ENCODE measurements around the gene LHFPL3.

Gene LHFPL3

DNA sequence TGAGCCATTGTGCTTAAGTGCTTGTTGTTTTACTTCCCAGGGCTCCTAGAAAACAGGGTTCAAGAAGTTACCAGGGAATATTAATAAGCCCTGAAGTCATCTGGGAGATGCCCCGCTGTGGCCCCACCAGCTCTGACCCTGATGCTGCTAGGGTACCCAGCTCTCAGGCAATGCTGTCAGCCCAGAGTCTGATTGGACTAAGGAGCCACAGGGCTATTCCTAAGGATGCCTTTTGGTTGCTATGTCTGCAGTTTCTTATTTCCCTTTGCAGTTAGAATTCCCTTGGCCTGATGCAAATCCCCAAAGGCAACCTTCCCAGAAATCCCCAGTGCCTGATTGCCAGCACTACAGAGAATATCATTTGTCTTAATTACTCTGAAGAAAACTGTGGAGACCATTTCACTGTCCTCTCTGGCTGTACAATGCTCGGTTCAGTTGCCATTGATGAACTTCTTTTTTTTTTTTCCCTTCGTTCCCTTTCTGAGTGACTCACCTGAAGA, 448.9 kb downstream of the LHFPL3 start:
- no peak for DNase-seq (ENCODE audit: low read depth)

DNA sequence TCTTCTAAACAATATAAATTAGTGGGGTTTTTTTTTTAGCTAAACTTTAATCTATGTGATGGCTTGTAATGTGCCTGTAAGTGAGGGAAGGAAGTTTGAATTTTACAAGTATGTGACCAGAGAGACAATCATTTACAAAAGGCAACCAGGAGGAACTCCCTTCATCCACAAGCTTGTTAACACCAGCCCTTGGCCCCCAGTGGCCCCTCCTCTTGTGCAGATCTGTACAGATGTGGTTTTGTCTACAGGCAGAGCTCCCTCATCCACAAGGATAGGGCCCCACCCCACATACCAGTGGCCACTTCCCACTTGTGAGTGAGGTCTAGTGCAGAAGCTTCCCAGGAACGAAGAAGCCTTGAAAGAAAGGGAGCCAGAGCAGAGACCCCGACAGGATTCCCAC, 451.5 kb downstream of the LHFPL3 start:
- DNase-seq (ENCODE audit: low read depth): no peak
- no peak overlapping the region for H3K4me3 ChIP-seq (ENCODE audit: low read depth, low read length)

More for the DNA sequence above, 448.9 kb downstream of the LHFPL3 start:
- no peak overlapping the region for H3K4me3 ChIP-seq (ENCODE audit: low read depth, low read length)

DNA sequence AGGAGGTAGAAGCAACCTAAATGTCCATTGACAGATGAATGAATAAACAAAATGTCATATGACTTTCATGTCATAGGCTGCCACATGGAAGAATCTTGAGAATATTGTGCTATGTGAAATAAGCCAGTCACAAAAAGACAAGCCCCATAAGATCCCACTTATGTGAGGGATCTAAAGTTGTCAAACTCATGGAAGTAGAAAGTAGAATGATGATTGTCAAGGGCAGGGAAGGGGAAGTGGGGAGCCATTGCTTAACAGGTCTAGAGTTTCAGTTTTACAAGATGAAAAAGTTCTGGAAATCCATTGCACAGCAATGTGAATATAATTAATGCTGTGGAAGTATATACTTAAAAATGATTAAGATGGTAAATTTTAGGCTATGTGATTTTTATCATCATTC, 456.3 kb downstream of the LHFPL3 start:
- no peak overlapping the region for H3K4me3 ChIP-seq (ENCODE audit: low read depth, low read length)
- no peak for DNase-seq (ENCODE audit: low read depth)

DNA sequence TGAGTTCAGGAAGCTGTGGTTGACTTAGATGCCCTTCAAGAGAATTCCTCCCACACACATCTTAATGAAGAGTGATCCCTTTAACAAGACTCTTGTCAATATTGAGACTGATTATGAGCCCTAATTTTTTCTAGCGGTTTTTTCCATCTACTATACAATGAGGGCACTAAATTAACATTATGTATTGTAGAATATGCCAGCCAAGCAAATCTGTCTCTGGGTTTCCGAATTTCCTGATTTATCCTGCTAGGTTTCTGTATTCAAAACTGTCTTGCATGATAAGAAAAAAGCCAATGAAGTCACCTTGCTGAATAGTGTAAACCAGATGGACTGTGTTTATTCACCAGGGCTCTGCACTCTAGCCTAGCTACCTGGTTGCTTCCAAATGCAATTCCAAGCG, 461.4 kb downstream of the LHFPL3 start:
- DNase-seq (ENCODE audit: low read depth): no peak
- H3K4me3 ChIP-seq (ENCODE audit: low read depth, low read length): no peak overlapping the region

DNA sequence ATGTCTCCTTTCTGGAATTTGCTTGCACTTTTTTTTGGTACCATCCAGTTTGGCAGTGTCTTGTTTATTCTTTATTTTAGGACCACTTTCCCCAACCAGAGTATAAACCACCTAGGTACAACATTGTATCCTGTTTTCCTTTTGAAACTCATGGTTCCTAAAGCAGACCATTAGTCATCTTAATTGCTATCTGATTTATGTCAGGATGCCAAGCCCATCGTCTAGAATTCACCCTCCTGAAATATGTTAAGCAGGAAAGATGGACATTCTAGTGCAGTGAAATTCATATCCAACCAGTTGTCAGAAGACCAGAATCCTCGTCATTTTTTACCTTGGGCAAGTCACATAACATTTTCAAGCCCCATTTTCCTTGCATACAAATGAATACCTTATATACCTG, 462.0 kb downstream of the LHFPL3 start:
- no peak overlapping the region for H3K4me3 ChIP-seq (ENCODE audit: low read depth, low read length)
- DNase-seq (ENCODE audit: low read depth): no peak

DNA sequence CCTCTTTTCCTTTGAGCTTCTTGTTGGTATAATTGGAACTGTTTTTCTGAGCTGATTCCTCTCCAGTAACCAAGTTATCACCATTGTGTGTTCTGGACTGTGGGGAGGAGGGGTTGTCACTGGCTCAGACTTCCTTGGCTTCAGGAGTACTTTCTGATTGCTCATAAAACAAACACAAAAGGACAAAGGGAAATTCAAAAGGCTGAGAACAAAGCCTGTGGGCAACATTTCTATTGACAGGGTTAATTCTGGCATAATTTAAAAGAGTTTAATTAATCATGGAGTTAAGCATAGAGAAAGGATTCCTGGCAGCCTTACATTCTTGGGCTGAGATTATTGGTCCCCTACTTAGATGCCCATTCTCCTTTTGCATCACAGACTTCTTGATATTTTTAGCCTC, 462.7 kb downstream of the LHFPL3 start:
- no peak overlapping the region for H3K4me3 ChIP-seq (ENCODE audit: low read depth, low read length)
- DNase-seq (ENCODE audit: low read depth): peak; percentile 8

DNA sequence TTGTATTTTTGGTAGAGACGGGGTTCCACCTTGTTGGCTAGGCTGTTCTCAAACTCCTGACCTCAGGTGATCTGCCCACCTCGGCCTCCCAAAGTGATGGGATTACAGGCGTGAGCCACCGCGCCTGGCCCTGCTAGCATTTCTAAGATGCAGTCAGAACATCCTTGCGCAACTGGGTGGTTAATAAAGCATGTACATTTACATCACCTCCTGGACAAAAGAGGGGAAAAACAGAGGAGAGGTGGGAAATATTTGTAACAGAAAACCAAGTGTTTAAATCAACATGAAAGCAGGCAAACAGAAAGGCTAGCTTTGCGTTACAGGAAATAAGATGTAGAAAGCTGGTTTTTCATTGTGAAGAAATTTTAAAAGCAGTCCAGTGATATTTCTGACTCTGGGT, 464.7 kb downstream of the LHFPL3 start:
- H3K4me3 ChIP-seq (ENCODE audit: low read depth, low read length): no peak overlapping the region
- DNase-seq (ENCODE audit: low read depth): peak; percentile 3

DNA sequence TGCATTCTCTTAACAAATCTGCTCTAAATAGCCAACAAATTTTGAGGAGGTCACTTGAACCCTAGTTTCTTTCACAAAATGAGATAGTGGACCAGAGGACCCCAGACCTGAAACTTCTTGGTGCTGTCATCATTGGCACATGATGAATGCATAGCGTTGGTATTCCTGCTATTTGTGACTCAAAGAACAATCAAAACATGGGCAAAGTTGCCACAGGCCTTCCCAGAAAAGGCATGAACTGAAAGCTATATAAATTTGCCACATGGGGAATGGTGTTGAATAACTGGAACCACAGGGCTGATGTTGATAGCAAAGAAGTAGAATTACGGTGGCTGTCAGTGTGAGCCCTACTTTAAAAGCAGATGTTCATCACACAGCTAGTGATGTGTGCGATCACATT, 465.8 kb downstream of the LHFPL3 start:
- no peak for DNase-seq (ENCODE audit: low read depth)
- H3K4me3 ChIP-seq (ENCODE audit: low read depth, low read length): no peak overlapping the region

DNA sequence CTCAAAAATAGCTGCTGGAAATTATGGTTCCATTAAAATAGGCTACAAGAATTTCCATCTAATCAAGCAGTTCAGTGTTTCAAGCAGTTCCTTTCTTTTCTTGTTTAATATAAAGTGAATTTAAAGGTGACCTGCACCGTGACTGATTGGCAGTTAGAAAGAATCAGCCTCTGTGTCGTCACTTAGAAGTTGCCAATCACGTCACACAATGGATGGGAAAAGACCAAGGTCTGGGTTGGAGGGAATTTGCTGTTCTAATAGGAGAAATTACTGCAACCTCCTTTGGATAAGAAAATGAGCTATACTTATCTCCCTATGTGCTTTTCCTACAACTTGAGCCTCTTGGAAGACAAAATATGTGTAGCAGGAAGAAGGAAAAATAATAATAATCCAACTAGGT, 466.2 kb downstream of the LHFPL3 start:
- no peak for DNase-seq (ENCODE audit: low read depth)
- H3K4me3 ChIP-seq (ENCODE audit: low read depth, low read length): no peak overlapping the region

DNA sequence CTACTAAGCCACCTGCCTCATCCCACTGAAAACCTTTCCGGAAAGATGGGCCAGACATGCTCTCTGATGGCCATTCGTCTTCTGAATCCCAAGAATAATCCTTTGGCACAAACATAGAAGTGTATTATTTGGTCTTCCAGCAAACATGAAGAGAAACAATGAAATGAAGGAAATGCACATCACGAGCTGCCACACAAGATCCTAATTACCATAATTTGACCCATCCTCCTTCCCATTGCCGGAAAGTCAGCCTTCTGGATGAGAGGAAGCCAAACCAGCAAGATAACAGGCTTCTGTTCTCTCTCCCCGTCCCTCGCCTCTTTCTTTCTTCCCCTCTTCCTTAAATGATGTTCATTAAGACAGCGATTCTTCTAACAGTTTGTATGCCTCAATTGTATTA, 466.7 kb downstream of the LHFPL3 start:
- no peak overlapping the region for H3K4me3 ChIP-seq (ENCODE audit: low read depth, low read length)
- no peak for DNase-seq (ENCODE audit: low read depth)

DNA sequence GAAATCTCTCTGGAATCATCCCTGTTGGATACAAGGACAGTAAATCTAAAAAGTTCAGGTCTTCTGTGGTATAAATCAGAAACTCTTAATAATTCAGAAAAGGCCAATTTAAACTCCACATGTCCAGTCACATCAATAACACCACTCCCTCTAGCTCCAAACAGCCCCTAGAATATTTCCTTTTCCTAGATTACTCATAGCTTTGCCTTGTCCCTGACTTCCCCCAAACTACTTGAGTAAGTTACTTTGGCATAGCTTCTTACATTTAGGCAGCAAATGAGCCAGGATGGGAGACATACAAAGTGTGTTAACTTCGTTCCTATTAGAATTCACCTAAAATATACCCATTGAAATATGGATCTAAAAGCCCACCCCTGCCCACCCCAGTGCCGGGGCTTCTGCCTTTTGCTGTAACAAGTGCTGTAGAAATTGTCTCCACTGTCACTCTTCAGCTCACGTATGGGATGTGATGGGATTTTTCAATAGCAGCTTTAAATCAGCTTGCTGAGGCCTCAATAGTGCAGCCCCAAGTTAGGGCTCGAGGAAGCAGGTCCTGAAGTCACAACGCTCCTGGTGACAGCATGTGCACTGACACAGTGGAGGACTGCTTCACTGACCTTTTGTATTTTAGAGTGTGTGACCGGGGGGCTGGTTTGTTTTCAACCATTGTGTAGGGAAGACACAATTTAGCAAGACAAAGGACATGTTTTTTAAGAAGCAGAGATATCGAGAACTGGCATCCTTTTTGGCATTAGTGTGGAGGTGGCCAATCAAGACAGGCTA, 467.4 kb downstream of the LHFPL3 start:
- H3K4me3 ChIP-seq (ENCODE audit: low read depth, low read length): no peak overlapping the region
- no peak for DNase-seq (ENCODE audit: low read depth)

DNA sequence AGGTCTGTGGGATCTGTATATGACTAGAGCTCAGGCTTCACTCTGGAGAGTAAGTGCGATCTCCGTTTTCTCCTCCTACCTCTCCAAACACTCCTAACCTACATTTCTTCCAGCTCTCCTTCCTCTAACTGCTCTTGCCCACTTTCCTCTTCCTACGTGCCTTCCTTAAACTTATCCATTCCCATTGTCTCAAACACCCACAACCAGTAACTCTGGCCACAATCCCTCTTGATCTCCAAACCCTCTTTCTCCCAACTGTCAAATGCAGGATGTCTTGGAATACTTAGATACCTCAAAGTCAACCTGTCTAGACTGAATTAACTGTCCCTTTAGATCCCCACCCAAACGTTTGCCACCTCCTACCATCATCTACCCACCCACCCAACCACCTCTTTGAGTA, 471.9 kb downstream of the LHFPL3 start:
- DNase-seq (ENCODE audit: low read depth): no peak
- no peak overlapping the region for H3K4me3 ChIP-seq (ENCODE audit: low read depth, low read length)

DNA sequence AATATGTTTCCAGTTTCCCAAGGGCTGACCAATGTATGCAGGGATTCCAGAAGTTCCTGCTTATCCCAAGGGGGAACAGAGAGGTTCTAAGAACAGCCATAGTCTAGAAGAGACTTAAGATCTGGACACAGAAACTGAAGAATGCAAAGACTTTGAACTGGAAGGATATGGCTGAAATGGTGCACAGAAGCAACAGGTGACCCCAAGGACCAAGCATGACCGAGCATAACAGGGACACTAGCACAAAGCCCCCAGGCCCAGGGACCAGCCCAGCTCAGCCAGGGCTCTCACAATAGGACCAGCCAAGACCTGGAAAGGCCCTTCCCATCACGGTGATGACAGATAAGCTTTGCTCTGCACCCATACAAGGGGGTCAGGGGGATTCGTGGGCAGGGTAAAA, 472.6 kb downstream of the LHFPL3 start:
- no peak overlapping the region for H3K4me3 ChIP-seq (ENCODE audit: low read depth, low read length)

DNA sequence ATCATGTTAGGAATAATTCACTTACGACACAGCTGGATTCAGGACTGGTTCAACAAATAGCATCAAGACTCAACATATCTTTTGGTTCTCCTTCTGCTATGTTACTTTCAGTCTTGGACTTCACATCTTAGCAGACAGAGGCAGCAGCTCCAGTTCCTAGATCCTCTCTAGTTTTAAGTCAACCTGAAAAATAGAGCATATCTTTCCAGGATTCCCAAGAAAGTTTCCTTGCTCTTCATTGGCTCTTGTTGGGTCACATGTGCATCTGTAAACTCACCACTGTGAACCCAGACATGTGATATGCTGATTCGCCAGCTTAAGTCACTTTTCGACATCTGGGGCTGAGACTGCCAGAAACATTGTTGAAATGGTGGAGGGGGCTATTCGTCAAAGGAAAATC, 475.5 kb downstream of the LHFPL3 start:
- no peak overlapping the region for H3K4me3 ChIP-seq (ENCODE audit: low read depth, low read length)
- DNase-seq (ENCODE audit: low read depth): no peak

More for the DNA sequence above, 472.6 kb downstream of the LHFPL3 start:
- no peak for DNase-seq (ENCODE audit: low read depth)

DNA sequence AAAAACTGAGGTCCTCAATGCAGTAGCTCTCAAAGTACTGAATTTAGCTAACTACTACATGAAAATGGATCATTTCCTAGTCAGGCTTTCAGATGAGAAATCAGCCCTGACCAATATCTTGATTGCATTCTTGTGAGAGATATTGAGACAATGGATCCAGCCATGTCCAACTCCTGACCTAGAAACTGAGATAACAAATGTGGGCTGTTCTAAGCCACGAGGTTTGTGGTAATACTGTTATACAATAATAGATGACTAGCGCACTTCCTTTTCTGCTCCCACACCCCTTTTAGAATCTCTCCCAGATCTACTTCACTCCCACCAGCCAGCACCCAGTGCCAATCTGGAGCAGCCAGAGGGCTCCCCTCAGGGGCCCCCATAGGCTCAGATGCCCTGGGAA, 476.3 kb downstream of the LHFPL3 start:
- no peak for DNase-seq (ENCODE audit: low read depth)

DNA sequence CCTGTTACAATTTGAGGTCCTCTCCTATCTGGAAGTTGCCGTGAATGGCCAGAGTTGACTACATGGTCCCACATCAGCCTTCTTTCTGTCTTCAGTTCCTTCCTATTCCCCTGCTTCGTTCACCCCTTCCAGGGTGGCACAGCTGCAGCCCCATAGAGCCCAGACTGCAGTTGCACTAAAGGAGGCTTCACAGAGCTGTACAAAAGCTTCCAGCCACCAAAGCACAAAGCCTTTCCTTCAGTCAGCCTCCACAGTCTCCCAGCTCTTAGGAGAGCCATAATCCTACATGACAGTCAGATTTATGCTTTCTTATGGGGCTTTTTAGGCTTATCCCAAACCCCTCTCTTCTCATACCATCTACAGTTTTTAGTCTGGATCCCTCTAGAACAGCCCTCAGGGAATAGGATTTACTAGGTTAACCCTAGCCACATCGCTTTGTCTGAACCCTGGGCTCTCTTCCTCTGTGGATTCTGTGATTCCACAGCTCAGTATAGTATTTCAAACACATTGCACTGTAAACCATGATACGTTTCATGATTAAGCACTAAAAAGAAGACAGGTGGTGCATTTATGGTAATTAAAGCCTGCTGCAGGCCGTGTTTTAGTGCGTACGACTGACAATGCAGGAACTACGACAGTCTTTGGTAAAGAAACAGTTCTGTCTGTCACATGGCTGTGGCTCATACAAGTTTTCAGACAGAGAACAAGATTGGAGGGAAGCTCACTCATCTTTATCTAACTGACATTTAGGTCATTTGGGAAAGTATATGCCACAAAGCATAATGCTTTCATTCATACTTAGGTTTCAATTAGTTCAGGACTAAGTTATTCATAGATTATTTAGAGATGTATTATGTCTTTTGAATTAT, 477.3 kb downstream of the LHFPL3 start:
- H3K4me3 ChIP-seq (ENCODE audit: low read depth, low read length): no peak overlapping the region
- DNase-seq (ENCODE audit: low read depth): no peak

More for the DNA sequence above, 476.3 kb downstream of the LHFPL3 start:
- no peak overlapping the region for H3K4me3 ChIP-seq (ENCODE audit: low read depth, low read length)

DNA sequence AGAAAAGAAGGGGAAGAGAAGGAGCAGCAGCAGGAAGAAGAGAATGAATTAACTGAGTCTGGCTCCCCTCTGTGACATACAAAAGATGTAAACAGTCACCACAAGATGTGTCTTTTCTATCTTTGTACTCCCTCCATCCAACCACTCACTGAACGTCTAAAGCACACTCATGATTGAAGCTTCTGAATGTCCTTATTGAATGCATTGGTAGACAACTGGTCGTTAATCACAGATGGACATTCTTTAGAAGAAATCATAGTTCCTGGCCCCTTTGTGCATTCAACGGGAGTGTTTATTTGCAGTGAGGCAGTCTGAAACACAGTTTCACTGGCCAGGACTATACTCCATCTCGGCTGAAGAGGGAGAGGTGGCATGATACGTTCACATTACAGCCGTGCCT, 479.3 kb downstream of the LHFPL3 start:
- no peak overlapping the region for H3K4me3 ChIP-seq (ENCODE audit: low read depth, low read length)
- DNase-seq (ENCODE audit: low read depth): no peak

DNA sequence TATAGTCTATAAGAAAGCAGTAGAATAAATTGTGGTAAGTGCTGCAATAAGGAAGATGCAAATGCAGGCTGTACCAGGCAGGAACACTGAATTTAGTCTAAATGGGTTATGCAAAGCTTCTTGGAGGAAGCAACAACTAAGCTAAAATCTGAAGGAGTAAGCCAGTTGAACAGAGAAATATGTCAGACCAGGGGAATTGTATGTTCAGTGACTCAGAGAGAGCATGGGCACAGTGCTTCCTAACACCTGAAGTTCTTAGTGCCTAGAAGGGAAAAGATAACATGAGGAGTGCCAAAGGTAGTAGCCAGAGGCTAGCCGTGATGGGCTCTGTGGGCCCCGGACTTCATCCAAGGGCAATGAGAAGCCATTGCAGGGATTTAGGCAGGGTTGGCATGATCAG, 481.5 kb downstream of the LHFPL3 start:
- DNase-seq (ENCODE audit: low read depth): no peak
- no peak overlapping the region for H3K4me3 ChIP-seq (ENCODE audit: low read depth, low read length)

DNA sequence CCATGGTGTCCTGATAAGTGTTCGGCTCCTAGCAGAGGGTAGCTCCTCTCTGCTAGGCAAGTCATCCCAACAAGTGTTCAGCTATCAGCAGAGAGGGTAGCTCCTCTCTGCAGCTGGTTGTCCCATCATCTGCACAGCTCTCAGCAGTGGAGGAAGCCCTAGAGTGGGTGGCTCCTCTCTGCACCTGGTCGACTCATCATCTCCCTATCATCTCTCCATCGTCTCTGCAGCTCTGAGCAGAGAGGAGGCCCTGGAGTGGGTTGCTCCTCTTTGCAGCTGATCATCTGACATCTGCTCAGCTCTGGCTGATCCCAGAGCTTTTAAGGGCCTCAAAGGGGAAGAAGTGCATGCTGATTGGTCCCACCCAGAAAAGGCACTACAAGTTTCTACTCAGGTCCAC, 485.7 kb downstream of the LHFPL3 start:
- DNase-seq (ENCODE audit: low read depth): no peak
- no peak overlapping the region for H3K4me3 ChIP-seq (ENCODE audit: low read depth, low read length)

DNA sequence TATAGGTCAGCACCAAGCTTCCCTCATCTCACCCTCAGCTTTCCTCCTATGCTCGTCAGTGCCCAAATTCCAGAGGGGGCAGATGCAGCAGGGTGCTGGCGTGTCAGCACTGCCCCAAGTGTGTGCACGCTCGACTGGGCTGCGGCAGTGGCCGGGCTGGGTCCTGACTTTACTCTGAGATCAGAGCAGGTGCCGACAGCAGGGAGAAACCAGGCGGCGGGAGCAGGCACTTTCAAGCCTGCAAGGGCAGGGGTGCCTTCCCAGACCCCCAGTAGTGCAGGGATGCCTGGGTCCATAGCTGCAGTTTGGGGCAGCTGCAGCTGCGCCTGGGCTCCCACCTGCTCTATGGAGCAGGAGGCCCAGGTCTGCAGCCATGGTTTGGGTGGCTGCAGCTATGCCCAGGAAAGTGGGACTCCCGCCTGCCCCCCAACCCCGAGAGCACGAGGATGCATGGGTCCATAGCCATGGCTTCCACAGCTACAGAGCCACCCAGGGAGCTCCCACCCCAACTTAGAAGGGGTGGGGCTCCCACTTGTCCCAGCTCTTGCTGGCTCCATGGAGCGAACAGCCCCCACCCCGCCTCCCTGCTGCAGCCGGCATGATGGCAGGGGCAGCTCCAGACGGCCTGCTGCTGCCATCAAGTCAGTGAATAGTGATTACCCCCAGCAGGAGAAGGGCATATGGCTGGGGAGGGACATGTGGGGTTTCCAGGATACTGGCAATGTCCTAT, 486.4 kb downstream of the LHFPL3 start:
- no peak for DNase-seq (ENCODE audit: low read depth)

More for the DNA sequence above, 486.4 kb downstream of the LHFPL3 start:
- H3K4me3 ChIP-seq (ENCODE audit: low read depth, low read length): no peak overlapping the region
